Retinal pigment epithelial cell (primary cell): ENCODE measurements around the gene TTLL9.

ENCODE experiments used
- DNase-seq: peaks from one replicate; pipeline ENCODE4 v3.0.0-alpha.2; 2010; ENCODE audit warnings: low read depth
- H3K4me3 ChIP-seq: 2 replicates; pipeline ENCODE4 v1.5.1; 2011; ENCODE audit warnings: mild to moderate bottlenecking, low read length, control low read depth, moderate library complexity
- TF ChIP-seq, protein P1 (sequence below): conservative IDR thresholded peaks from 2 replicates; pipeline ENCODE4 v1.5.1; 2011; ENCODE audit warnings: low read depth, low read length, control low read depth, inconsistent platforms

Gene TTLL9

DNA sequence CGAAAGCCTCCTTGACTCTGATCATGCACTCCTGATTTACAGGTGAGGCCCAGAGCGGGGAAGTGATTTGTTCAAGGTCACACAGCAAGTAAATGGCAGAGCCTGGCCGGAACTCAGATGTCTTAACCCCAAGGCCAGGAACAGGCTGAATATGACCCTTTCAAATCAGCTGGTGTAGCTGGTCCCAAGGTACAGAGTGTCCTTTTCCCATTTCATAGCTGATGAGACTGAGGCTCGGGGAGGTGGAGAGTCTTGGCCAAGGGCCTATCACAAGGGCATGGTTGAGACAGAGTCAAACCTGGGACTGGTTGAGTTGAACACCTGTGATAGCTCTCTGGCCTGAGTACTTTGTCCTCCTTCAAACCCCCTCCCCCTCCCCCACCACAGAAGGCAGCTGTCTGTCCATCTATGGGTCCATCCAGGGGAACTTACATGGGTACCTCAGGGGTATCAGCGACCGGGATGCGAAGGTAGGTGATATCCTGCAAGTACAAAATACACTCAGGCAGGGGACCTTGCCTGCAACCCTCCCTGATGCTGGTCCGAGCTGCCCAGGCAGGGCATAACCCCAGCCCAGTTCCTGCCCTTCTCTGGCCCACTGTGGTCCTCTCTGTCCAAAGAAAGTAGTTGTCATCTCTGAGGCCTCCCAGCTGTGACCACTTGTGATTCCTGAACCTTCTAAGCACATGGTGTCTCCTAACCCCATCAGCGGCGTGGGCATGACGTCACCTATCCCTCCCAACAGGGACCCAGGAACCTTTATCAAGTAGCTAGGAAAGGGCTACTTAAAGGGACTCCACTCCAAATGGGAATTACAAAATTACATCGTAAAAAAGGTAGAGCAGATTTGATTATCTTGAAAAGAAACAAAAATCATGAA lies 5.7 kb upstream of the TTLL9 start:
- TF ChIP-seq, protein P1, sequence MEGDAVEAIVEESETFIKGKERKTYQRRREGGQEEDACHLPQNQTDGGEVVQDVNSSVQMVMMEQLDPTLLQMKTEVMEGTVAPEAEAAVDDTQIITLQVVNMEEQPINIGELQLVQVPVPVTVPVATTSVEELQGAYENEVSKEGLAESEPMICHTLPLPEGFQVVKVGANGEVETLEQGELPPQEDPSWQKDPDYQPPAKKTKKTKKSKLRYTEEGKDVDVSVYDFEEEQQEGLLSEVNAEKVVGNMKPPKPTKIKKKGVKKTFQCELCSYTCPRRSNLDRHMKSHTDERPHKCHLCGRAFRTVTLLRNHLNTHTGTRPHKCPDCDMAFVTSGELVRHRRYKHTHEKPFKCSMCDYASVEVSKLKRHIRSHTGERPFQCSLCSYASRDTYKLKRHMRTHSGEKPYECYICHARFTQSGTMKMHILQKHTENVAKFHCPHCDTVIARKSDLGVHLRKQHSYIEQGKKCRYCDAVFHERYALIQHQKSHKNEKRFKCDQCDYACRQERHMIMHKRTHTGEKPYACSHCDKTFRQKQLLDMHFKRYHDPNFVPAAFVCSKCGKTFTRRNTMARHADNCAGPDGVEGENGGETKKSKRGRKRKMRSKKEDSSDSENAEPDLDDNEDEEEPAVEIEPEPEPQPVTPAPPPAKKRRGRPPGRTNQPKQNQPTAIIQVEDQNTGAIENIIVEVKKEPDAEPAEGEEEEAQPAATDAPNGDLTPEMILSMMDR: no peak
- no peak overlapping the region for H3K4me3 ChIP-seq
- no peak for DNase-seq

DNA sequence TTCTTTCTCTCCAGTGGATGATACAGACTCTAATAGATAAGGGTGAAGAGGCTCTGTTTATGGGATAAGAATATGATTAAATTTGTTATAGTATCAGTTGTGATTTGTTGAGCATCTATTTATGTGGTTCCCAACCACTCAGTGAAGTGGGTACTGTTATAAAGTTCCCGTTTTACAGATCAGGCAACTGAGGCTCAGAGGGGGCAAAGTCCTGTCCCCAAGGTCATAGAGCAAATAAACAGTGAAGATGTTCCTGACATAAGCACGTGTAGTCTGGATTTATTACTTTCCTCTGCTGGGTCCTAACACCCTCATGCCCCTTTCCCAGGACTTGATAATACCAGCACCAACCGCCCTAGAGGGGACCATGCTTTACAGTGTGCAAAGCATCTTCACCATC lies 4.2 kb upstream of the TTLL9 start:
- H3K4me3 ChIP-seq: no peak overlapping the region
- DNase-seq: no peak
- TF ChIP-seq, protein P1: no peak

DNA sequence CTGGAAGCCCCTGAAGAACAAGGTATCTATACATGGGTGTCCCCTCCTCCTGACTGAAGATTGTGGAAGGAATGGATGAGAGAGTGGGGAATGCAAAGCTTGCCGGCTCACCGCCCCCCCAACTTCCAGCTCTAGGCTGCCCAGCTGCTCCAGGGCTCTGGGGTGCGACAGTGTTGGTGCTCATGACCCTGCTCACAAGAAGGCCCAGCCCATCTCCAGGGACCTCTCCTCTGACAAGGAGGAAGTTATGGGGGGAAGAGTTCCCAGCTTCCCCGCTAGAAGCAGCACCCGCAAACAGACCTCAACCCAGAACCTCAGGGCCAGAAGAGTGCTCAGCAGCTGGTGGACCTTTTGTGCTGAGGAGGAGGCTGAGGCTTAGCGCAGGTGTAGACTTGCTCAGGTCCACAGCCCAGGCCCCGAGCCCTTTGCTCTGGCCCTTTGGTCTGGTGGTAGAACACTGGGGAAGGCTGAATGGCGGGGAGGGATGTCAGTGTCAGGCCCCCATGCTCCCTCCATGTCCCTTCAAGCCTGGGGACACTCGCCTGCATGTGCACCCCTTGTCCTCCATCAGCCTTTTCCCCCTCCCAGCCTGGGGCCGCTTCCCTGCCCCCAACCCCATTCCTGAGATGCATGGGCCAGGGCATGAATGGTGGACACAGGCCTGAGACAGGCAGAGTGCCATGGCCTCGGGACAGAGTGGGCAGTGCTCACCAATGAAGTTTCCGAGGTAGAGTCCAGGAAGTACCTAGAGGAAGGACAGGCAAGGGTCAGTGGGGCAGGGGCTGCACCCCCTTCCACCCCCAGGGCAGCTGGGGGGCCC lies 1.4 kb upstream of the TTLL9 start:
- TF ChIP-seq, protein P1: no peak
- DNase-seq: no peak
- no peak overlapping the region for H3K4me3 ChIP-seq

DNA sequence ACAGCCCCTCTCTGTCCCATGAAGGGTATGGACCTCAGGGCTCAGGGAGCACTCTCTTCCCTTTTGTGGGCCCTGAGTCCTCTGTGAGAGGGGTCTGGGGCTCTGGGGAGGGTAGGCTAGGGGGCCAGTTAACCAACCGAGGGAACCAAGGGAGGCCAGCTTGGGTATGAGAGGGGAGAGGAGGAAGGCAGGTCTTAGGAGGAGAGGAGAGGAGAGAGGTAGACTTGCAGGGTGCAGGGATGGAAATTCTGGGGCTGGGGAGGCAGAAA lies 827 bp upstream of the TTLL9 start:
- TF ChIP-seq, protein P1: no peak
- H3K4me3 ChIP-seq: peak overlapping the region; percentile 54
- no peak for DNase-seq

DNA sequence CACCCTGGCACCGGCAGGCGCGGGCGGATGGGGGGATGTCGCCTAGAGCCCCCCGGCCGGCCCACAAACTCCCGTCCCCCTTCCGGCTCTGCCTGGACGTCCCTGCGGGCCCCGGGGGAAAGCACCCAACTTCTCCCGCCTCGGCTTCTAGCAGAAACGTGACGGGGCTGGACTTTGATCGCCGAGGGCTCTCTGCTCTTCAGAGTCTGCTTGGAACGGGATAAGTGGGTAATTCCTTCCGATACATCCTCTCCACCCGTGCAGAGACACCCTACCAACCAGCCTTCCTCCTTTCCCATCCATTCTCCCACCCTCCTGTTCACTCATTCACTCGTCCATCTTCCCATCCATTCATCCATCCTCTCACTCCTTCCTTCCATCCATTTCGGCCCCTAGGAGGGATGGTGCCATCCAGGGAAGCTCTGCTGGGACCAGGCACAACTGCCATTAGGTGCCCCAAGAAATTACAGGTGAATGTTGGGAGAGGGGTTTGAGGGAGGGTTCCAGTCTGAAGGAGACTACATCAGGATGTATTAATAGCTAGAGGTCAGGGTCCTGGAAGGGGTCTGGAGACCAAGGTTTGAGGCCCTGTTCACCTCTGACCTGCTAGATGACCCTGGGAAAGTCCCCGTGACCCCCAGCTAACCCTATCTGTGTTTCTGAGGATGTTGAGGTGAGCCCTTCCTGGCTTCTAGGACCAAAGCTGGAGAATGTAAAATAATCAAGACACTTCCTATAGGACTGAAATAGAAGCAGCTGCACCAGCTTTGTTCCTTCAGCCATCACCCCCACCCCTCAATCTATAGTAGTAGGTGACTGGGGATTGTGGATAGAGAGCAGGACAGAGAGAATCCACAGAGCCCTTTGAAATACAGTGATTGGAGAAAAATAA lies 538 bp downstream of the TTLL9 start:
- no peak for DNase-seq
- TF ChIP-seq, protein P1: no peak
- peak overlapping the region; percentile 54 for H3K4me3 ChIP-seq

DNA sequence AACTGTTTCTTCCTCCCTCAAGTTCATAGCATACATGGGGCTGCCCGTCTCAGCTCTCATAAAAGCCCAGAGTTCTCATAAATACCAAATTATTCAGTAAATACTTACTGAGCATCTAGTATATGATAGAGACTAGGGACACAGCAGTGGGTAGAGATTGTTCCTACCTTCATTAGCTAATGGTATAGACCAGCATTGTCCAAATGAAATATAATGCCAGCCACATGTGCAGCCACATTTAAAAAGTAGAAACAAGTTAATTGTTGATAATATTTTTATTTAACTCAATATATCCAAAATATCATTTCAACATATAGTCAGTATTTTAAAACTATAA lies 1.2 kb downstream of the TTLL9 start:
- no peak for DNase-seq
- TF ChIP-seq, protein P1: no peak
- no peak overlapping the region for H3K4me3 ChIP-seq
